Brain microvascular endothelial cell (primary cell): ENCODE measurements around the gene MYO3B.

Source experiments
- DNase-seq: peaks from one replicate; pipeline ENCODE4 v3.0.0-alpha.2; 2020
- H3K27ac ChIP-seq: fragments of 250-450 bp; sonication (Bioruptor Pico); 2 replicates; pipeline ENCODE4 v1.5.1; 2020; ENCODE audit warnings: mild to moderate bottlenecking, moderate library complexity
- H3K27me3 ChIP-seq: fragments of 250-450 bp; sonication (Bioruptor Pico); replicated peaks from 2 replicates; pipeline ENCODE4 v1.5.1; 2020; ENCODE audit warnings: mild to moderate bottlenecking
- H3K36me3 ChIP-seq: fragments of 250-450 bp; sonication (Bioruptor Pico); replicated peaks from 2 replicates; pipeline ENCODE4 v1.5.1; 2020; ENCODE audit warnings: mild to moderate bottlenecking
- H3K4me3 ChIP-seq: 2 replicates; pipeline ENCODE4 v1.5.1; 2011; ENCODE audit warnings: low read depth, mild to moderate bottlenecking, control low read depth, low read length, moderate library complexity
- in situ Hi-C: cut with HindIII; loops from 2 replicates; pipeline ENCODE4 v1.10.0; 2017; ENCODE audit warnings: low sequenced_read_pairs, low pct_ligation_motif_present
- TF ChIP-seq, protein P1 (sequence below): IDR thresholded peaks from 2 replicates; pipeline ENCODE4 v1.5.1; 2011; ENCODE audit warnings: low read depth, mild to moderate bottlenecking, moderate library complexity, low read length, control low read depth, inconsistent platforms; ENCODE audit errors: missing control alignments

MYO3B gene

DNA sequence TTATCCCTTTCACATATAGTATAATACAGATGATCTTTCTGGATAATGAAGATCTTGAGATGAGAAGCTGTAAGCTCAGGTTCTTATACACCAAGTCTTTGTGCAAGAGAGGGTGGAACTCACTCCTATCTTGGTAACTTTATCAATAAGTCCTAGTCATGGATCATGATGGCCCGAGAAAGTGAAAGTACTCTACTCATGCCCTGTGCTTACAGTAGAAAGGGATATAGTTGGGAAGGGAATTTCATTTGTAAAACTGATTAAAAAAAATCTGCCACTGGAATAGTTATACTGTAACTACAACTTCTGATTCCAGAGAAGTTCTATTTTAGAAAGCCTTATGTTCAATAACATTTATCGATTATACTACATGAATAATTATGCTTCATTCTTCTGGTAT, 51.8 kb downstream of the MYO3B start:
- in situ Hi-C loops, result no loop called here
- TF ChIP-seq, protein P1, sequence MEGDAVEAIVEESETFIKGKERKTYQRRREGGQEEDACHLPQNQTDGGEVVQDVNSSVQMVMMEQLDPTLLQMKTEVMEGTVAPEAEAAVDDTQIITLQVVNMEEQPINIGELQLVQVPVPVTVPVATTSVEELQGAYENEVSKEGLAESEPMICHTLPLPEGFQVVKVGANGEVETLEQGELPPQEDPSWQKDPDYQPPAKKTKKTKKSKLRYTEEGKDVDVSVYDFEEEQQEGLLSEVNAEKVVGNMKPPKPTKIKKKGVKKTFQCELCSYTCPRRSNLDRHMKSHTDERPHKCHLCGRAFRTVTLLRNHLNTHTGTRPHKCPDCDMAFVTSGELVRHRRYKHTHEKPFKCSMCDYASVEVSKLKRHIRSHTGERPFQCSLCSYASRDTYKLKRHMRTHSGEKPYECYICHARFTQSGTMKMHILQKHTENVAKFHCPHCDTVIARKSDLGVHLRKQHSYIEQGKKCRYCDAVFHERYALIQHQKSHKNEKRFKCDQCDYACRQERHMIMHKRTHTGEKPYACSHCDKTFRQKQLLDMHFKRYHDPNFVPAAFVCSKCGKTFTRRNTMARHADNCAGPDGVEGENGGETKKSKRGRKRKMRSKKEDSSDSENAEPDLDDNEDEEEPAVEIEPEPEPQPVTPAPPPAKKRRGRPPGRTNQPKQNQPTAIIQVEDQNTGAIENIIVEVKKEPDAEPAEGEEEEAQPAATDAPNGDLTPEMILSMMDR, result no peak
- H3K36me3 ChIP-seq, result no peaks in the 10 kb centered on the region
- no peaks in the 10 kb centered on the region for H3K27me3 ChIP-seq
- H3K27ac ChIP-seq, result no peak overlapping the region
- H3K4me3 ChIP-seq, result no peak overlapping the region
- no peak for DNase-seq

DNA sequence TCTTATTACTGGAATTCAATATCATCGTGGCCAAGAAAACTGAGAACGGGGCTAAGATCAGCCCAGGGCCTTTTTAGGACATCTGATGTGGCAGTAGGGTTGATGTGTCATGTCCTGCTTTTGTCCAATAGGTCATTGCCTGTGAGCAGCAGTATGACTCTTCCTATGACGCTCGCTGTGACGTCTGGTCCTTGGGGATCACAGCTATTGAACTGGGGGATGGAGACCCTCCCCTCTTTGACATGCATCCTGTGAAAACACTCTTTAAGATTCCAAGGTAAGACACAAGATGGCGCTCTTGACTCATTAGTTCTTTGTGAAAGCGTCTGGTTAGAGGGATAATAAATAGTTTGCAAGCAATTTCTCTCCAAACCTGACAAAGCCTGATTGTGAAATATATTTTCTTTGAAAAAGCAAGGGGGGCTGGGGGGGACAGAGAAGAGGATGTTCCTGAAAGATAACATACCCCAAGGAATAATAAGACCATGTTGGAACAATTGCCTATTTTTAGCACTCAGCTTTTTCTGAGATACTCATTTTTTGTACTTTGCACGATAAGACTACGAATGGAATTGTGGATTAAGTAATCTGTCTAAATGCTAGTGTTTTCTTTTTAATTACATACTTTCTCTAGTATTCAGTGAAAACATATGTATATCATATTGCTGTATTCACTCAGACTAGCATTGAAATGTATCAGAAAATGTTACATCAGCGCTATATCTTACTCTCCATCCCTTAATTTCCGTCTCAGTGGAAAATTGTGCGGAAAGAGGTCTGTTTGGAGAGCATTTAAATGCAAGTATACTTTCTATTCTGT, 58.1 kb downstream of the MYO3B start:
- H3K27me3 ChIP-seq, result peaks cover 6% of the 10 kb centered on the region

DNA sequence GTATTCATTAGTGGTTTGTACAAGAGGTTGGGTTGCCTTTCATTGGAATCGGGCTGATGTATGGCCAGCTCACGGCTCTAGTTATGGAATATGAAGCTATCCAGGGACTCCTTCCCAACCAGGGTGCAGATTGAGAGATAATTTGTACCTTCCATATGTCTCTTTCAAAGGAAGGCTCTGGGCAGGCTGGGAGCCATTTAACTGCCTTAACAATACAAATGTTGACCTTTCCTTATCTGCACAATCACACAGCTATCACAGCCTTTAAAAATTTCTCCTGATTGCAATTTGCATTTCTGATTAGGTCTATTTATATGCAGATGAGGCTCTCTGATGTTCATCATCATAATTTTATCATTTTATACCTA, 58.7 kb downstream of the MYO3B start:
- H3K36me3 ChIP-seq, result no peaks in the 10 kb centered on the region
- DNase-seq, result no peak
- H3K4me3 ChIP-seq, result no peak overlapping the region
- in situ Hi-C loops, result no loop called here
- H3K27me3 ChIP-seq, result peaks cover 9% of the 10 kb centered on the region
- no peak overlapping the region for H3K27ac ChIP-seq
- TF ChIP-seq, protein P1, result no peak

More for the DNA sequence above, 58.1 kb downstream of the MYO3B start:
- peak; percentile 56 for DNase-seq
- Histone ChIP-seq H3K36me3 (no peaks in the 10 kb centered on the region), H3K4me3 (no peak overlapping the region), H3K27ac (no peak overlapping the region)
- in situ Hi-C loops, result no loop called here
- TF ChIP-seq, protein P1, result peak; percentile 62

DNA sequence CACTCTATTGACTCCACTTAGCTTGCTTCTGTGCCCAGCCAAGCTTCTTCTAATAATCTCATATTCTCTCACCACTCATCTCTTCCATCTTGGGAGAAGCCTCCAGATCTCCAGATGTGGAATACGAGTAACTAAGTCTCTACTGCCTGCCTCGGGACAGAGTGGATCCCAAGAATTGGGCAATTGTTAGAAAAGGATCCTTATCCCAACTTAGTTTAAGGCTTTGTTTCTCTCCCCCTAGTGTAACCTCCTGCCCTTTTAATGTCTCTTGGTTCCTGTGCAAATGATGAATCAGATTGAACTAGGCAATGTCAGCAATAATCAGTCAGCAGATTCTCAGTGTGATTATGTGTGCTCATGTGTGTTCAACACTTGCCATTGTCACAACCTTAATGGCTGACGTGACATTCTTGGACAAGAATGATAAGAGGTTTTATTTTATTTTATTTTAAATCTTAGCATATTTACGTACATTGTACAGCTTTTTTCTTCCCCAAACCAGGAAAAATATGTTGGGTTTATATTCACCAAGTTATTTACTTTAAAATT, 59.7 kb downstream of the MYO3B start:
- Histone ChIP-seq H3K36me3 (no peaks in the 10 kb centered on the region), H3K4me3 (no peak overlapping the region), H3K27me3 (peaks cover 9% of the 10 kb centered on the region), H3K27ac (no peak overlapping the region)
- in situ Hi-C loops, result no loop called here
- TF ChIP-seq, protein P1, result no peak
- no peak for DNase-seq

DNA sequence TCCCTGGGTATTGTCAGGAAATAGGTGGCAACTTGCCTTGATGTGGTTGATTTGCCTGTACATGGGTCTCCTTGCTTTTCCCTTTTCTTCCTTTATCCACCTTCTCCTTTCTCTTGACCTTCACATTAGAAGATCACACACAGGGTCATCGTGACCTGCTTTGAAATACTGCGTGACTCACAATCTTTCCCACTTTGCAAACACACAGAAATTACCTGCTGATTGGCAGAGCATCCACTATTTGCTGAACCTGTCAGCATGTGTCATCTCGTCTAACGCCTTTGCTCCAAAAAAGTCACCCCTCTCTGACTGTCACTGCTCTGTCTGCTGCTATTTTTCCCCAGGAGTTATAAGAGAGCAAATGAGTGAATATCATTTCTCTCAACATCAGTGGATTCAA, 60.8 kb downstream of the MYO3B start:
- Histone ChIP-seq H3K27me3 (peaks cover 9% of the 10 kb centered on the region), H3K27ac (no peak overlapping the region)

More for the DNA sequence above, 60.8 kb downstream of the MYO3B start:
- Histone ChIP-seq H3K36me3 (no peaks in the 10 kb centered on the region), H3K4me3 (no peak overlapping the region)
- in situ Hi-C loops, result no loop called here
- TF ChIP-seq, protein P1, result no peak
- no peak for DNase-seq
